ENCODE measurements around the gene DAP. TPM values are rescaled to one million over a fixed set of nuclear protein-coding genes. Genes with fewer than 3 reads are reported as not detected.

DAP gene
- total RNA-seq, 1 experiment from 2014 or later: 47.7 TPM

- no peaks in the 10 kb centered on the region for H3K27me3 Mint-ChIP-seq (ENCODE audit: low read depth)
- CTCF ChIA-PET: no interaction called here
- no peak overlapping the region for H3K4me3 Mint-ChIP-seq
- POLR2A ChIA-PET: no interaction called here
- H3K27ac Mint-ChIP-seq: no peak overlapping the region
- ATAC-seq (no peak), DNase-seq (ENCODE audit: low spot score) (no peak)
- H3K36me3 Mint-ChIP-seq: no peaks in the 10 kb centered on the region
- peaks cover 5% of the 10 kb centered on the region for H3K9me3 Mint-ChIP-seq
- TF ChIP-seq NFATC4 (CRISPR knock-in tag; IDR thresholded peaks at IDR 0.05) (no peak), TEAD1 (CRISPR knock-in tag; IDR thresholded peaks at IDR 0.05) (no peak), ZNF219 (CRISPR knock-in tag; IDR thresholded peaks at IDR 0.05; ENCODE audit: borderline replicate concordance) (no peak), E2F4 (CRISPR knock-in tag; IDR thresholded peaks at IDR 0.05; ENCODE audit: borderline replicate concordance, low read depth) (no peak), FOXP4 (CRISPR knock-in tag; IDR thresholded peaks at IDR 0.05) (no peak), STAT6 (CRISPR knock-in tag; conservative IDR thresholded peaks at IDR 0.05; ENCODE audit: low read depth) (no peak), IRF1 (CRISPR knock-in tag; IDR thresholded peaks at IDR 0.05) (no peak), ZNF317 (CRISPR knock-in tag; IDR thresholded peaks at IDR 0.05; ENCODE audit: borderline replicate concordance, low read depth) (no peak), ZSCAN18 (CRISPR knock-in tag; IDR thresholded peaks at IDR 0.05) (no peak), TCF7 (CRISPR knock-in tag; IDR thresholded peaks at IDR 0.05; ENCODE audit: low read depth) (no peak)
- peaks cover 12% of the 10 kb centered on the region for H3K4me1 Mint-ChIP-seq
Observed at GRCh38 chr5:10653751-10654400, 107.2 kb downstream of the DAP start.

GRCh38 chr5:10653043-10653442, 108.0 kb downstream of the DAP start:
- Mint-ChIP-seq H3K9me3 (no peaks in the 10 kb centered on the region), H3K27ac (no peak overlapping the region), H3K4me3 (no peak overlapping the region), H3K27me3 (ENCODE audit: low read depth) (no peaks in the 10 kb centered on the region), H3K36me3 (no peaks in the 10 kb centered on the region), H3K4me1 (peaks cover 12% of the 10 kb centered on the region)
- POLR2A ChIA-PET: no interaction called here
- no peak for ATAC-seq
- CTCF ChIA-PET: interaction anchor here (0.8 to 1.8 kb wide), 3 partner anchors 25 to 42 kb away, joined by 3 to 11 read pairs (median 9); no protein-coding TSS in a partner anchor
- DNase-seq (ENCODE audit: low spot score): no peak
- TF ChIP-seq ZNF532 (CRISPR knock-in tag; IDR thresholded peaks at IDR 0.05; ENCODE audit: borderline replicate concordance): no peak
- no peak for TF ChIP-seq CREM (CRISPR knock-in tag; IDR thresholded peaks at IDR 0.05)
- no peak for TF ChIP-seq ARID4B (CRISPR knock-in tag; IDR thresholded peaks at IDR 0.05; ENCODE audit: borderline replicate concordance)
- no peak for TF ChIP-seq TEAD1 (CRISPR knock-in tag; IDR thresholded peaks at IDR 0.05)
- TF ChIP-seq ZNF138 (CRISPR knock-in tag; conservative IDR thresholded peaks at IDR 0.05): no peak
- no peak for TF ChIP-seq ZBTB43 (CRISPR knock-in tag; IDR thresholded peaks at IDR 0.05)
